Activated naive CD4-positive, alpha-beta T cell (primary cell): Measurements from ENCODE around the gene HHEX.
"Not testable (repeated sequence)": the region's sequence is repeated elsewhere in the genome, so short reads cannot be mapped to it uniquely, and the experiment has no call there.

Experiments used
- DNase-seq, 4 experiments: peaks; one replicate each; lab custom pipeline; 2025; lab: John Stamatoyannopoulos, UW

Gene HHEX

GRCh38 chr10:92734301-92734700 lies 44.5 kb downstream of the HHEX start:
- DNase-seq, result no peak

- DNase-seq, result no peak
These were observed 46.2 kb downstream of the HHEX start for GRCh38 chr10:92735938-92736337.

DNA sequence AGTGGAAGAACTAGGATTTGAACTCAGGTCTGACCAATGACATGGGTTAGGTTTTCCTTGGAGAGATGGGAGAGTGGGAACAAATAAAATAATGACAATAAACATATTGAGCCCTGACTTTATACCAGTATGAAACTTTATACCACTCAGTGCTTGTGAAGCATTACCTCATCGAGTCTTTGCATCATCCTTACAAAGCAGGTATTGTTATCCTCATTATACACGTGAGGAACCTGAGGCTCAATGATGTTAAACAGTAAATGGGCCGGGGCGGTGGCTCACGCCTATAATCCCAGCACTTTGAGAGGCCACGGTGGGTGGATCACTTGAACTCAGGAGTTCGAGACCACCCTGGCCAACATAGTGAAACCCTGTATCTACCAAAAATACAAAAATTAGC lies 47.7 kb downstream of the HHEX start:
- DNase-seq, result no peak

- DNase-seq, result no peak
These were observed 51.0 kb downstream of the HHEX start for GRCh38 chr10:92740762-92741161.

- DNase-seq, result not testable (repeated sequence)
These were observed 52.0 kb downstream of the HHEX start for GRCh38 chr10:92741741-92742140.

DNA sequence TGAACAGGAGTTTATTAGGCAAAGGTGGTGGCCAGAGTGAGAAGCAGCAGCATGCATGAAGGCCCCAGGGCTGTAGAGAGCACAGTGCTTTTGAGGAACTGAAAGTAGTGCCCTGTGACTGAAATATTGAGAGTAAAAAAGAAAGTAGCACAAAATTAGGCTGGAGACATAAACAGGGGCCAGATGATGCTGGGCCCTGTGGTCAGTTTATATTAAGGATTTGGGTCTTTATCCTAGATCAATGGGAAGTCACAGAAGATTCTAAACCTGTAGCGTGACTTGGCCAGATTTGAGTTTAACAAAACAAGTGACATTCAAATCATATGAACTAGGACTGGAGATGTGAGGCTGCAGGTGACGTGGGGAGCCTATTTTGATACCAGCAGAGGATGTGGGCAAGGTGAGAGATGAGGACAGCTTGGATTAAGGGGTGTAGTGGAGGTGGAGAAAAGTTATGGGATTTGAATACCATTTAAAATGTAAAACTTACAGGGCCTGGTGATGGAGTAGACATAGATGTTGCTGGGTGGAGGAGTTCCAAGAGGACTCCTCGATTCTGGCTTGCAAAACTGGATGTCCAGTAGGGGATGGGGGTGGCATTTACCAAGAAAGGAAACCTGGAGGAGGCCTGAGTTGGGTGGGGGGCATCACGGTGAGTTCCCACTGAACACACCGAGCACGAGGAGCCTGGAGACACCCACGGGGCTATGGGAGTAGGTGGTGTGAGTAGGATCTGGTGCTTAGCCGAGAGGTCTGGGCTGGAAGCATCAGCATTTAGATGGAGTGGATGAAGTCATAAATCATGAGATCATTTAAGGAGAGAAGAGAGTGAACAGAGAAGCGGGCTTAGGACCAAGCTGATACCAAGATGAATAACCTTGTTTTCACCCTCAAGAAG lies 52.8 kb downstream of the HHEX start:
- no peak for DNase-seq
